ENCODE results near the gene PPM1H.

Gene PPM1H

DNA sequence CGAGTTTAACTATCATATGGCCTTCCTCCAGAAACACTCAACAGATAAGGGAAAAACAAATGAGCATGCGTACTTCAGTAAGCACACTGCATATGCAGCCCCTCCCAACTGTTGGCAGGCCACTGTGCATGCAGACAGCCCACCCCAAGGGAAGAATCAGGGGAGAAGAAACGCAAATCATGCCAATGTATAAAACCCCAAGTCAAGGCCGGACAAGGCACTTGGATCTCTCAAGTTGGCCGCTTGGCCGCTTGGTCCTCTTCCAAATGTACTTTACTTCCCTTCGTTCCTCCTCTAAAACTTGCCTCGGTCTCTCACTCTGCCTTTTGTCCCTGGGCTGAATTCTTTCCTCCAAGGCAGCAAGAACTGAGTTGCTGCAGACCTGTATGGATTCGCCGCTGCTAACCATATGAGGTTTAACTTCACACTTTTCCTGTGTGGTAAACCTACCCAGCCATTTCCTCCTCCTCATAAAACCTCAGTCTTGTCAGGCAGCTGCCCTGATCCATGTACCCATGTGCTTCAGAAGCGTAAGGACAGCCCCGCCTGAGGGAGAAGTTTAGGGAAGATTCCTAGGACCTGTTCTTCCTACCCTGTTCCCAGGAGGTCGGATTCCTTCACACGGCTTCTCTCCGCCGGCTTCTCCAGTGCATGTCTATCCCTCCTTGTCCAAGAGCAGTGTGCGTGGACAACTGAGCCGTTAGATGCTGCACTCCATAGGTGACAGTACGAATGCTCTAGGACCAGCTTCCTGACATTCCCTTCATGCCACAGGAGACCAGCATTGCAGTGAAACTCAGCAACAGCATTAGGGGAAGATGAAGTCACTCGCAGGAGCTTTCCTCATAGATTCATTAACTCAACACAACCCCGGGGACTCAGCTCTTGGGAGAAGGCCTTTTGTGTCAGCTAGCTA lies 280.4 kb downstream of the PPM1H start:
- DNase-seq (ENCODE audit: extremely low read depth, low read depth) = no peak
- TF ChIP-seq, protein P1, sequence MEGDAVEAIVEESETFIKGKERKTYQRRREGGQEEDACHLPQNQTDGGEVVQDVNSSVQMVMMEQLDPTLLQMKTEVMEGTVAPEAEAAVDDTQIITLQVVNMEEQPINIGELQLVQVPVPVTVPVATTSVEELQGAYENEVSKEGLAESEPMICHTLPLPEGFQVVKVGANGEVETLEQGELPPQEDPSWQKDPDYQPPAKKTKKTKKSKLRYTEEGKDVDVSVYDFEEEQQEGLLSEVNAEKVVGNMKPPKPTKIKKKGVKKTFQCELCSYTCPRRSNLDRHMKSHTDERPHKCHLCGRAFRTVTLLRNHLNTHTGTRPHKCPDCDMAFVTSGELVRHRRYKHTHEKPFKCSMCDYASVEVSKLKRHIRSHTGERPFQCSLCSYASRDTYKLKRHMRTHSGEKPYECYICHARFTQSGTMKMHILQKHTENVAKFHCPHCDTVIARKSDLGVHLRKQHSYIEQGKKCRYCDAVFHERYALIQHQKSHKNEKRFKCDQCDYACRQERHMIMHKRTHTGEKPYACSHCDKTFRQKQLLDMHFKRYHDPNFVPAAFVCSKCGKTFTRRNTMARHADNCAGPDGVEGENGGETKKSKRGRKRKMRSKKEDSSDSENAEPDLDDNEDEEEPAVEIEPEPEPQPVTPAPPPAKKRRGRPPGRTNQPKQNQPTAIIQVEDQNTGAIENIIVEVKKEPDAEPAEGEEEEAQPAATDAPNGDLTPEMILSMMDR (IDR thresholded peaks at IDR 0.05; ENCODE audit: low read depth, low read length) = no peak

DNA sequence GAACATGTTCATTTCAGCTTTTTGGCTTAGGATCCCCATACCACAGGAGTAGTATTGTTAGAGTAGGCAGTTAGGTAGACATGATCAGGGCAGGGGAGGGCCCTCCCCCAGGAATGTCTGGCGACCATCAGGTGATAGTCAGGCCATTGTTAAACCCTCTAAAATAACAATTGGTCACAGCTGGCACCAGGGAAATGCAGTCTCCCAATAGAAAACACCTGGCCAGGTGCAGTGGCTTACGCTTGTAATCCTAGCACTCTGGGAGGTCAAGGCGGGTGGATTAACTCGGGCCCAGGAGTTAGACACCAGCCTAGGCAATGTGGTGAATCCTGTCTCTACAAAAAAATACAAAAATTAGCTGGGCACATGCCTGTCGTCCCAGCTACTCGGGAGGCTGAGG lies 281.2 kb downstream of the PPM1H start:
- no peak for DNase-seq (ENCODE audit: extremely low read depth, low read depth)
- TF ChIP-seq, protein P1 (IDR thresholded peaks at IDR 0.05; ENCODE audit: low read depth, low read length) = no peak

DNA sequence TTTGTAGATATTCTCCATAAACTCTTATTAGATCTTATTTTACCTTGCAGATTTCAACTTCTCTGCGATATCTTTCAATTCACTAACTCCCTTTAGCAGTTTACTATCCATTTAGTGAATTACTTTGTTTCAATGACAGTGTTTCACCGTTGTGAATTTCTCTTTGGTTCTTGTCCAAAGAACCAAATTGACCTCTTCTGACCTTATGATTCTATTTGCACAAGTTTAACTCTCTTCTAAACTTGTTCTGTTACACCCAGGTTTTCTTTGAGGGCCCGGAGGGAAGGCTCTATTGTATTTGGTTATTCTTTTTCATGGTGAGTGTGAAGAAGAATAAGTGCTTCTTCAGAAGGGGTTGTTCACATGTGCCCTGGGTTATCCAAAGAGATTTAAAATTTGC lies 281.6 kb downstream of the PPM1H start:
- TF ChIP-seq, protein P1 (IDR thresholded peaks at IDR 0.05; ENCODE audit: low read depth, low read length) = no peak
- no peak for DNase-seq (ENCODE audit: extremely low read depth, low read depth)

DNA sequence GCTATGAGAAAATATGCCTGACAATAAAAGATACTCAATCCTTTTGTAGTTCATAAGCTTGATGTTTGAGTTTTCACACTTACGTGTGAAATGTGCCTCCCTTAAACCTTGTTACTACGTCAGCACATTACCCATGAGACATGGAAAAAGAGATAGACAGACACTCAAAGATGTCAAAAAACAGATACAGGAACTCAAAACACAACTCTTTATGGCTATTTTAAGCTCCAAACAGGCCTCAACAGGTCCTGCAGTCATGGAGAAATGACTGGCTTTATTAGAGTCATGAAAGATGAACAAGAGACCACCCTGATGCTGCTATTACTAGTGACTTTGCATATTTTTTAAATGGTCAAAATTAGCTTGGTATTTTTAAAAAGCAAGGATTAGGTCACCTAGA lies 283.8 kb downstream of the PPM1H start:
- TF ChIP-seq, protein P1 (IDR thresholded peaks at IDR 0.05; ENCODE audit: low read depth, low read length) = no peak
- DNase-seq (ENCODE audit: extremely low read depth, low read depth) = no peak

DNA sequence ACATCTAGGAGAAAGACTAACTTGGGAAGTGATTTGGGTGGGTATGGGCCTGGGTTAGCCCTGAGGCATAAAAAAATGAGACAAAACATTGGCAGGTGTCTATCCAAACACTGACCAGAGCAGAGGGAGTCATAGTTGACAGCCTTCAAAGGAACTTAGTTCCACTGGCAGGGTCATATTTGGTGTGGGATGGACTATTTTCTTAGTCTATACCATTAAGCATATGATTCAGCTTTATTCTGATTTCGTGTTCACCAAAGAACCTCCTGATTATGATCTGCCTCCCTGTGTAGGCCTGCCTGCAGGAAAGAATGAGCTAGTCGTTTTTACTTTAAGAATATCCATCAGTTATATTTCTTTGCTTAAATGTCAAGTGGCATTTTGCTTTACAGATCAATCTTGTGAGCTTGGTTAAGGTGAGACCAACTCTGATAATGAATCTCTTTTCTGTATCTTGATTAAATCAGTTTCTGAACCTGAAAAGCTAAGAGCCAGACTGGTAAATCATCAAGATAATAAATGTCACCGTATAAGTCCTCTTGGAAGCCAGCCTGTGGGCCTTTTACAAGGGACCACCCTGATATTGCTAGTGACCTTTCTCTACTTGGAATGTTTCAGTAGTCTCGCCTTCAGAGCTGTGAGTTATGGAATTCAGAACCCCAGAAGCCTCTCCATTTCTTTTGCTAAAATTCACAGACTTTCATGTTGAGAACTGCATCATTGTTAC lies 285.4 kb downstream of the PPM1H start:
- TF ChIP-seq, protein P1 (IDR thresholded peaks at IDR 0.05; ENCODE audit: low read depth, low read length) = no peak
- DNase-seq (ENCODE audit: extremely low read depth, low read depth) = no peak

DNA sequence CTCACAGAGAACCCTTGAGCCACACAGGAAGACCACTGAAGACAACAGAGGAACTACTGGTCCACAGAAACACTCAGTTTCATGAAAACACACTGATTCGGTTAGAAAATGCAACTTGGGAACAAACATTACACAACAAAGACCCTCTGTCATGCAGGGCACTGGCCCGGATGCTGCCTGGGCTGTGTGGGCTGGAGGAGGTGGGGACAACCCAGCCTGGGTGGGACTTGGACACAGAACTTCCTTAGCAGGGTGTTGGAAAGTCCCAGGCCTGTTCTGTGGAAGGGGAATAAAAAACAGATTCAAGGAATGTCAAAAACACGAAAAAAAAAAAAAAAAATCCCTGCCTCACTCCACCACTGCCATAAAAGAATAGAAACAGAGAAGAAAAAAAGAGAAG lies 287.4 kb downstream of the PPM1H start:
- no peak for DNase-seq (ENCODE audit: extremely low read depth, low read depth)
- TF ChIP-seq, protein P1 (IDR thresholded peaks at IDR 0.05; ENCODE audit: low read depth, low read length) = no peak

DNA sequence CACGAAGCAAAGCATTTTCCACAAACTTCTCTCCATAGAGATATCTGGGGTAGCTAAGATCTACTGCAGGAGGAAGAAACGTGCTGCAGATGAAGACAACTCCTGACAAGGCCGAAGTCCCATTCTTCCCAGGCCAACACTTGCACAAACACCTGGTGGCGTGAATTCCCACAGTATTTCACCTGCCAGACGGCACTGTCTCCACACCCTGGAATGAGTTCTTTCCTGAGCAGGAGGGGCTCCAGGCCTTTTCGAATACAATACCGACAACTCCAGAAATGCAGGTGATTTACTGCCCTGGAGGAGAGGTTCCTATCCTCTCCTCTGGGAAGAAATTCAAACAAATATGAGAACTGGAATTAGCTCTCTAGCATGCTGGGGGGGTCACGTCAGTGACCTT lies 288.4 kb downstream of the PPM1H start:
- TF ChIP-seq, protein P1 (IDR thresholded peaks at IDR 0.05; ENCODE audit: low read depth, low read length) = no peak
- DNase-seq (ENCODE audit: extremely low read depth, low read depth) = no peak

Measured in AG09319 (cell line).